ENCODE measurements around the gene PPFIA1.

- TF ChIP-seq FOXM1 (IDR thresholded peaks at IDR 0.05; ENCODE audit: borderline replicate concordance) (no peak), ELF4 (IDR thresholded peaks at IDR 0.05) (no peak), L3MBTL2 (conservative IDR thresholded peaks at IDR 0.05) (no peak), BHLHE40 (IDR thresholded peaks at IDR 0.05; ENCODE audit: borderline replicate concordance) (no peak), ZNF384 (IDR thresholded peaks at IDR 0.05) (no peak), SP1 (IDR thresholded peaks at IDR 0.05) (no peak), FOXA1 (IDR thresholded peaks at IDR 0.05) (no peak), HDGF (IDR thresholded peaks at IDR 0.05; ENCODE audit: borderline replicate concordance) (no peak), PKNOX1 (IDR thresholded peaks at IDR 0.05) (no peak), NFRKB (IDR thresholded peaks at IDR 0.05) (no peak), FOXK2 (IDR thresholded peaks at IDR 0.05) (no peak)
Measured at GRCh38 chr11:70334351-70334995, 64.0 kb downstream of the PPFIA1 start.

All from HEK293T (cell line).